HG02678 (cell line): ENCODE results near the gene SCNN1G.

Experiments
- ATAC-seq: cut with Tn5 transposase; IDR thresholded peaks from one replicate; pipeline ENCODE4 v1.9.1; 2021; ENCODE audit warnings: mild to moderate bottlenecking, moderate library complexity; ENCODE audit not compliant: unreplicated experiment

SCNN1G gene

GRCh38 chr16:23152386-23153178 lies 30.0 kb upstream of the SCNN1G start:
- no peak for ATAC-seq

- no peak for ATAC-seq
Measured at GRCh38 chr16:23155445-23156049, 27.0 kb upstream of the SCNN1G start.

GRCh38 chr16:23156110-23156509 lies 26.4 kb upstream of the SCNN1G start:
- no peak for ATAC-seq

GRCh38 chr16:23156946-23157460 lies 25.5 kb upstream of the SCNN1G start:
- no peak for ATAC-seq

GRCh38 chr16:23158114-23158513 lies 24.4 kb upstream of the SCNN1G start:
- no peak for ATAC-seq

- ATAC-seq: no peak
Measured at GRCh38 chr16:23160082-23160481, 22.5 kb upstream of the SCNN1G start.

GRCh38 chr16:23160574-23160973 lies 22.0 kb upstream of the SCNN1G start:
- no peak for ATAC-seq

GRCh38 chr16:23163921-23164320 lies 18.6 kb upstream of the SCNN1G start:
- ATAC-seq: no peak

- ATAC-seq: no peak
Measured at GRCh38 chr16:23164736-23165135, 17.8 kb upstream of the SCNN1G start.

GRCh38 chr16:23172583-23172982 lies 10.0 kb upstream of the SCNN1G start:
- ATAC-seq: no peak

- no peak for ATAC-seq
Measured at GRCh38 chr16:23172994-23173393, 9.6 kb upstream of the SCNN1G start.

- no peak for ATAC-seq
Measured at GRCh38 chr16:23174622-23175021, 7.9 kb upstream of the SCNN1G start.

GRCh38 chr16:23175651-23176050 lies 6.9 kb upstream of the SCNN1G start:
- ATAC-seq: no peak

GRCh38 chr16:23181506-23181905 lies 1.0 kb upstream of the SCNN1G start:
- ATAC-seq: no peak

- ATAC-seq: peak; percentile 86
Measured at GRCh38 chr16:23182206-23182678, 303 bp upstream of the SCNN1G start.

GRCh38 chr16:23183543-23183862 lies 958 bp downstream of the SCNN1G start:
- ATAC-seq: no peak

GRCh38 chr16:23185656-23186055 lies 3.1 kb downstream of the SCNN1G start:
- ATAC-seq: no peak

- ATAC-seq: no peak
Measured at GRCh38 chr16:23186171-23186570, 3.6 kb downstream of the SCNN1G start.

GRCh38 chr16:23187341-23187740 lies 4.8 kb downstream of the SCNN1G start:
- no peak for ATAC-seq

GRCh38 chr16:23188911-23189310 lies 6.4 kb downstream of the SCNN1G start:
- ATAC-seq: no peak

- no peak for ATAC-seq
Measured at GRCh38 chr16:23194497-23195221, 12.1 kb downstream of the SCNN1G start.
